Spleen (tissue), 7 donors: Measurements from ENCODE around the gene CCDC197.

Experiments used
- CTCF ChIP-seq, 11 experiments: fragments of 200-600 bp in 7 of 11; fragments of 450-650 bp in 4 of 11; sonication (generic) in 4 of 11; IDR thresholded peaks in 8 of 11; conservative IDR thresholded peaks in 3 of 11; 1 replicate in 7 of 11; 2 replicates in 4 of 11; pipeline versions ENCODE4 v1.4.0 to v1.8.0; 2016 to 2021; ENCODE audit warnings: antibody characterized with exemption in 11 of 11, inconsistent platforms in 4 of 11, mild to moderate bottlenecking in 1 of 11
- POLR2A ChIP-seq, 3 donors: fragments of 450-650 bp; IDR thresholded peaks; one replicate each; pipeline ENCODE4 v1.5.1; 2017; ENCODE audit warnings: antibody characterized with exemption in 3 of 3, mild to moderate bottlenecking in 1 of 3
- POLR2AphosphoS5 ChIP-seq, 3 donors: sonication (generic); formaldehyde crosslinking; IDR thresholded peaks; one replicate each; pipeline ENCODE4 v1.5.1; 2017; ENCODE audit warnings: antibody characterized with exemption in 3 of 3
- donor health status: DM: no; HTN: no; CAD: no; lungs with moderate emphysema.
- donor health status: DM: no; HTN: no; CAD: no.
- donor health status: DM: no; HTN: no; CAD: no.

GRCh38 chr14:93970585-93970964 lies 26.5 kb upstream of the CCDC197 start:
- TF ChIP-seq CTCF (IDR thresholded peaks at IDR 0.05 in 8 of 11, conservative IDR thresholded peaks at IDR 0.05 in 3 of 11) (peak; percentile 37 to 75 (median 62)), POLR2A (IDR thresholded peaks at IDR 0.05) (no peak), POLR2AphosphoS5 (IDR thresholded peaks at IDR 0.05) (no peak)
